Esophagus squamous epithelium (tissue), 4 donors: ENCODE measurements around the gene DCAF5.

Experiments used
- CTCF ChIP-seq, 6 experiments: fragments of 450-650 bp in 4 of 6; fragments of 200-600 bp in 2 of 6; sonication (generic) in 2 of 6; IDR thresholded peaks; one replicate each; pipeline ENCODE4 v1.5.1; 2016 to 2019; ENCODE audit warnings: antibody characterized with exemption in 6 of 6, mild to moderate bottlenecking in 4 of 6, moderate library complexity in 4 of 6
- POLR2A ChIP-seq, 4 donors: fragments of 450-650 bp; IDR thresholded peaks; one replicate each; pipeline ENCODE4 v1.6.1; 2017; ENCODE audit warnings: antibody characterized with exemption in 4 of 4, mild to moderate bottlenecking in 4 of 4, moderate library complexity in 3 of 4

- TF ChIP-seq POLR2A (IDR thresholded peaks at IDR 0.05) (no peak), CTCF (IDR thresholded peaks at IDR 0.05) (no peak)
These were observed 103.2 kb downstream of the DCAF5 start for GRCh38 chr14:69049675-69050074.
